ENCODE results near the gene PLXNA1. TPM values are rescaled to one million over a fixed set of nuclear protein-coding genes. Genes with fewer than 3 reads are reported as not detected.

Gene PLXNA1
- total RNA-seq, 3 donors from 2014 or later (not counting 1 experiment from before 2014, with no cell fraction given): 2.5 to 4.3 (median 2.8) TPM

DNA sequence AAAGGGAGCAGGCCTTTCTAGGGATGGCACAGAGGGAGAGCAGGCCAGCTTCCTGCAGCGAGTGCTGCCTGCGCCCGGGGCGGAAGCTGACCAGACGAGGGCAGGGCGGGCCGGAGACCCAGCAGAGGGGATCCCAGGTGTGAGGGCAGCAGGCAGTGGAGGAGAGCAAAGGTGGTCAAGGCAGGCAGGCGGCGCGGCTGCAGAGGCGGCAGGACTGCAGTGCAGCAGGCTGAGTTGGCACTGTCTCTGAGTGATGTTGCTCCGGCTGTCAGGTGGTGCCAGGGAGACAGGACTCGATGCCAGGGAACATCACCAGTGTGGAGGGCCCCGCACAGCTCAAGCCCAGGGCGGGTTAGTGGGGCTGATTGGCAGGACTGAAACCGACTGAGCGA is 22.3 kb upstream of the PLXNA1 start:
- no peaks in the 10 kb centered on the region for H3K4me1 ChIP-seq (ENCODE audit: control insufficient read depth, insufficient read depth, low read length)
- Mint-ChIP-seq H3K9me3 (no peaks in the 10 kb centered on the region), H3K36me3 (no peaks in the 10 kb centered on the region), H3K27ac (no peak overlapping the region), H3K4me1 (no peaks in the 10 kb centered on the region), H3K27me3 (ENCODE audit: low read depth in 2 of 2) (no peaks in the 10 kb centered on the region), H3K4me3 (no peak overlapping the region)
- no peak overlapping the region for H3K4me3 ChIP-seq (ENCODE audit: low read length)
- H3K27me3 ChIP-seq (ENCODE audit: control insufficient read depth, insufficient read depth, low read length): no peaks in the 10 kb centered on the region
- no peaks in the 10 kb centered on the region for H3K36me3 ChIP-seq (ENCODE audit: control insufficient read depth, insufficient read depth, low read length)
- intact Hi-C loops (cut with micrococcal nuclease): no loop called here
- ATAC-seq (no peak), DNase-seq (no peak)
- no peak for TF ChIP-seq CTCF (IDR thresholded peaks at IDR 0.05)
- no peaks in the 10 kb centered on the region for H3K9me3 ChIP-seq (ENCODE audit: control insufficient read depth, insufficient read depth, low read length)
- H3K27ac ChIP-seq (ENCODE audit: low read length): no peak overlapping the region
- WGBS (ENCODE audit: insufficient coverage): 91% methylated on average over 17 of the region's 17 CpGs

DNA sequence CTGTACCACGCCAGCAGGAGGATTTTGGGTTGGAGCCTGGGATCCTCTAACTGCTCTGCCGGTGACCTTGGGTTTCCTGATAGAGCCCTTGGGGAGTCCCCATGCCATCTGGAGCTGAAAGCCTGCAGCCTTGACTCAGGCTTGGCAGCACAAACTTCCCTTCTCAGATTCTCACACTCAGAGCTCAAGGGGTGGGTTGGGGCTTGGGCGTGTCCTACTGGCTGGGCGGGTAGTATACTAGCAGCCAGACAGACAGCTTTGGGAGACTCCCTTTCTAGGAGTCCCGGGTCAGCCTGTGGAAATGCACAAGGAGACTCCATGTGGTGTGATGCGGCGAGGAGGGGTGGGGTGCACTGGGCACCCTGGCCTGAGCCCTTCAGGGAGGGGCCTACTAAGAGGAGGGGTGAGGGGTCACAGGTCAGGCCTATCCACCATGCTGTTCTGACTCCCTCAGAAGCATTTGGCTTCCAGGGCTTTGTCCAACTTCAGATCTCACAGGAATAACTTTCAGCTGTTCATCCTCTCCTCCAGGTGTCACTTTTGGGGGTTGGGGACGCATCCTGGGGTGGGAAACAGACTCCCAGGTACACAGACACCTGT is 21.6 kb upstream of the PLXNA1 start:
- Mint-ChIP-seq H3K4me1 (no peaks in the 10 kb centered on the region), H3K27ac (no peak overlapping the region), H3K4me3 (no peak overlapping the region), H3K9me3 (no peaks in the 10 kb centered on the region), H3K27me3 (ENCODE audit: low read depth in 2 of 2) (no peaks in the 10 kb centered on the region), H3K36me3 (no peaks in the 10 kb centered on the region)
- no peak for ATAC-seq
- no peaks in the 10 kb centered on the region for H3K36me3 ChIP-seq (ENCODE audit: control insufficient read depth, insufficient read depth, low read length)
- H3K27me3 ChIP-seq (ENCODE audit: control insufficient read depth, insufficient read depth, low read length): no peaks in the 10 kb centered on the region
- 86% methylated on average over 8 of the region's 8 CpGs for WGBS (ENCODE audit: insufficient coverage)
- no peak overlapping the region for H3K4me3 ChIP-seq (ENCODE audit: low read length)
- H3K4me1 ChIP-seq (ENCODE audit: control insufficient read depth, insufficient read depth, low read length): no peaks in the 10 kb centered on the region
- H3K27ac ChIP-seq (ENCODE audit: low read length): no peak overlapping the region
- no peak for TF ChIP-seq CTCF (IDR thresholded peaks at IDR 0.05)
- no peak for DNase-seq
- intact Hi-C loops (cut with micrococcal nuclease): no loop called here
- no peaks in the 10 kb centered on the region for H3K9me3 ChIP-seq (ENCODE audit: control insufficient read depth, insufficient read depth, low read length)

- Mint-ChIP-seq H3K36me3 (no peaks in the 10 kb centered on the region), H3K9me3 (no peaks in the 10 kb centered on the region), H3K4me3 (no peak overlapping the region), H3K27me3 (ENCODE audit: low read depth in 2 of 2) (no peaks in the 10 kb centered on the region), H3K27ac (peak overlapping the region in 1 of 2 donors; percentile 18), H3K4me1 (no peaks in the 10 kb centered on the region)
- no peak for DNase-seq
- Histone ChIP-seq H3K9me3 (ENCODE audit: control insufficient read depth, insufficient read depth, low read length) (no peaks in the 10 kb centered on the region), H3K27ac (ENCODE audit: low read length) (no peak overlapping the region), H3K36me3 (ENCODE audit: control insufficient read depth, insufficient read depth, low read length) (no peaks in the 10 kb centered on the region), H3K4me3 (ENCODE audit: low read length) (no peak overlapping the region), H3K4me1 (ENCODE audit: control insufficient read depth, insufficient read depth, low read length) (no peaks in the 10 kb centered on the region), H3K27me3 (ENCODE audit: control insufficient read depth, insufficient read depth, low read length) (no peaks in the 10 kb centered on the region)
- intact Hi-C loops (cut with micrococcal nuclease): no loop called here
- no peak for ATAC-seq
- WGBS (ENCODE audit: insufficient coverage): 88% methylated on average over 11 of the region's 11 CpGs
- no peak for TF ChIP-seq CTCF (IDR thresholded peaks at IDR 0.05)
Measured at GRCh38 chr3:126961791-126962461, 21.0 kb upstream of the PLXNA1 start.

GRCh38 chr3:126962756-126963155 is 20.2 kb upstream of the PLXNA1 start:
- TF ChIP-seq CTCF (IDR thresholded peaks at IDR 0.05): no peak
- Histone ChIP-seq H3K27ac (ENCODE audit: low read length) (no peak overlapping the region), H3K4me1 (ENCODE audit: control insufficient read depth, insufficient read depth, low read length) (no peaks in the 10 kb centered on the region), H3K4me3 (ENCODE audit: low read length) (no peak overlapping the region), H3K27me3 (ENCODE audit: control insufficient read depth, insufficient read depth, low read length) (no peaks in the 10 kb centered on the region), H3K36me3 (ENCODE audit: control insufficient read depth, insufficient read depth, low read length) (no peaks in the 10 kb centered on the region), H3K9me3 (ENCODE audit: control insufficient read depth, insufficient read depth, low read length) (no peaks in the 10 kb centered on the region)
- ATAC-seq (no peak), DNase-seq (no peak)
- intact Hi-C loops (cut with micrococcal nuclease): no loop called here
- H3K4me3 Mint-ChIP-seq: no peak overlapping the region
- no peaks in the 10 kb centered on the region for H3K4me1 Mint-ChIP-seq
- 87% methylated on average over 8 of the region's 8 CpGs for WGBS (ENCODE audit: insufficient coverage)
- no peaks in the 10 kb centered on the region for H3K9me3 Mint-ChIP-seq
- no peaks in the 10 kb centered on the region for H3K36me3 Mint-ChIP-seq
- H3K27me3 Mint-ChIP-seq (ENCODE audit: low read depth in 2 of 2): no peaks in the 10 kb centered on the region
- H3K27ac Mint-ChIP-seq: peak overlapping the region in 1 of 2 donors; percentile 18
